GM23338 (cell line): Measurements from ENCODE around the gene SMARCC2. TPM values are rescaled to one million over a fixed set of nuclear protein-coding genes. Genes with fewer than 3 reads are reported as not detected.

Source experiments
- ATAC-seq: fragments of 200-7000 bp; cut with Tn5 transposase; 3 replicates; pipeline ENCODE4 v1.9.1; 2020
- DNase-seq: peaks from one replicate; pipeline ENCODE4 v3.0.0-alpha.2; 2015; ENCODE audit warnings: low spot score
- H2AFZ ChIP-seq: fragments of 200-600 bp; sonication (generic); 2 replicates; pipeline ENCODE4 v1.8.0; 2016; ENCODE audit warnings: antibody characterized with exemption, mild to moderate bottlenecking, moderate library complexity
- H3F3A ChIP-seq: fragments of 200-600 bp; sonication (generic); replicated peaks from 2 replicates; pipeline ENCODE4 v1.8.0; 2017; ENCODE audit warnings: antibody characterized with exemption, mixed run types, low read depth
- H3K27ac ChIP-seq: fragments of 200-600 bp; sonication (generic); 2 replicates; pipeline ENCODE4 v1.6.1; 2016; ENCODE audit warnings: low read depth
- H3K27me3 ChIP-seq: fragments of 200-600 bp; sonication (generic); 2 replicates; pipeline ENCODE4 v1.8.0; 2016; ENCODE audit warnings: mild to moderate bottlenecking, mixed run types, moderate library complexity; ENCODE audit not compliant: insufficient read depth
- H3K36me3 ChIP-seq: fragments of 200-600 bp; sonication (generic); 2 replicates; pipeline ENCODE4 v1.8.0; 2016; ENCODE audit warnings: mild to moderate bottlenecking; ENCODE audit not compliant: insufficient read depth
- H3K4me1 ChIP-seq: fragments of 200-600 bp; sonication (generic); 2 replicates; pipeline ENCODE4 v1.8.0; 2016; ENCODE audit warnings: mild to moderate bottlenecking, moderate library complexity; ENCODE audit not compliant: insufficient read depth
- H3K4me2 ChIP-seq: fragments of 200-600 bp; sonication (generic); 2 replicates; pipeline ENCODE4 v1.7.1; 2017; ENCODE audit warnings: mixed run types
- H3K4me3 ChIP-seq: fragments of 200-600 bp; sonication (generic); 2 replicates; pipeline ENCODE4 v1.6.1; 2016; ENCODE audit warnings: mixed run types
- H3K79me2 ChIP-seq: fragments of 200-600 bp; sonication (generic); replicated peaks from 2 replicates; pipeline ENCODE4 v1.8.0; 2017; ENCODE audit warnings: mild to moderate bottlenecking; ENCODE audit not compliant: insufficient read depth
- H3K9me2 ChIP-seq: fragments of 200-600 bp; sonication (generic); 2 replicates; pipeline ENCODE4 v1.8.0; 2017; ENCODE audit not compliant: insufficient read depth
- H4K20me1 ChIP-seq: fragments of 200-600 bp; sonication (generic); replicated peaks from 2 replicates; pipeline ENCODE4 v1.8.0; 2017; ENCODE audit warnings: mild to moderate bottlenecking; ENCODE audit not compliant: insufficient read depth
- H3K27ac Mint-ChIP-seq: 2 replicates; pipeline ENCODE4 v1.8.0; 2020; ENCODE audit warnings: inconsistent platforms, mild to moderate bottlenecking, moderate library complexity, mixed read lengths
- H3K27me3 Mint-ChIP-seq: 3 replicates; pipeline ENCODE4 v1.8.0; 2022; ENCODE audit warnings: low read depth, mild to moderate bottlenecking, moderate library complexity, mixed read lengths, inconsistent platforms; ENCODE audit not compliant: insufficient read depth, poor library complexity
- H3K36me3 Mint-ChIP-seq: 3 replicates; pipeline ENCODE4 v1.8.0; 2021; ENCODE audit warnings: low read depth, mild to moderate bottlenecking, inconsistent platforms, moderate library complexity, mixed read lengths
- H3K4me1 Mint-ChIP-seq: 3 replicates; pipeline ENCODE4 v1.8.0; 2020; ENCODE audit warnings: mild to moderate bottlenecking, inconsistent platforms, mixed read lengths
- H3K4me3 Mint-ChIP-seq: 3 replicates; pipeline ENCODE4 v1.8.0; 2021; ENCODE audit warnings: moderate library complexity, mild to moderate bottlenecking, inconsistent platforms, mixed read lengths
- H3K9me3 Mint-ChIP-seq: 3 replicates; pipeline ENCODE4 v1.8.0; 2020; ENCODE audit warnings: moderate library complexity, mild to moderate bottlenecking, inconsistent platforms, mixed read lengths
- CREB1 ChIP-seq: fragments of 250-450 bp; sonication (Bioruptor Pico); IDR thresholded peaks from 2 replicates; pipeline ENCODE4 v1.5.0; 2020; ENCODE audit warnings: low read depth, mild to moderate bottlenecking, moderate library complexity
- EZH2 ChIP-seq: fragments of 200-600 bp; sonication (generic); IDR thresholded peaks from one replicate; pipeline ENCODE4 v1.8.0; 2017; ENCODE audit warnings: antibody characterized with exemption, mild to moderate bottlenecking, low read depth; ENCODE audit not compliant: unreplicated experiment
- EZH2phosphoT487 ChIP-seq: fragments of 200-600 bp; sonication (generic); IDR thresholded peaks from one replicate; pipeline ENCODE4 v1.8.1; 2018; ENCODE audit warnings: antibody characterized with exemption; ENCODE audit not compliant: unreplicated experiment
- JUNB ChIP-seq: IDR thresholded peaks from one replicate; pipeline ENCODE4 v1.6.1; 2016; ENCODE audit warnings: antibody characterized with exemption; ENCODE audit not compliant: unreplicated experiment
- NANOG ChIP-seq: IDR thresholded peaks from 2 replicates; pipeline ENCODE4 v1.6.1; 2016; ENCODE audit warnings: antibody characterized with exemption, borderline replicate concordance
- STAT1 ChIP-seq: IDR thresholded peaks from one replicate; pipeline ENCODE4 v1.6.1; 2016; ENCODE audit warnings: antibody characterized with exemption; ENCODE audit not compliant: unreplicated experiment
- ZNF114 ChIP-seq: fragments of 250-450 bp; sonication (Bioruptor Pico); IDR thresholded peaks from 2 replicates; pipeline ENCODE4 v1.5.0; 2020; ENCODE audit warnings: mild to moderate bottlenecking, moderate library complexity
- ZNF331 ChIP-seq: fragments of 250-450 bp; sonication (Bioruptor Pico); IDR thresholded peaks from 2 replicates; pipeline ENCODE4 v1.5.0; 2020; ENCODE audit warnings: low read depth, mild to moderate bottlenecking, moderate library complexity
- polyA plus RNA-seq: library from polyadenylated mRNA; unstranded; fragments of >200 nt; fragmentation: Nextera tagmentation; extraction: Ambion mirVana; gene quantifications from 2 replicates; pipeline ENCODE4 v1.2.1, GENCODE V29; 2016
- total RNA-seq: library from RNA; depleted of rRNA; stranded (reverse); fragments of >200 nt; shearing (Covaris generic); gene quantifications from 2 replicates; pipeline ENCODE4 v1.2.3, GENCODE V29; 2014
- TF ChIP-seq, protein P1 (sequence below): IDR thresholded peaks from one replicate; pipeline ENCODE4 v1.6.1; 2018; ENCODE audit warnings: antibody characterized with exemption; ENCODE audit not compliant: unreplicated experiment
- TF ChIP-seq, protein P2 (sequence below), 2 experiments: fragments of 200-600 bp in 1 of 2; sonication (generic) in 1 of 2; conservative IDR thresholded peaks; 2 replicates each; pipeline versions ENCODE4 v1.5.1 to v1.6.1; 2016 to 2017; ENCODE audit warnings: antibody characterized with exemption in 2 of 2, low read depth in 2 of 2, mild to moderate bottlenecking in 2 of 2, moderate library complexity in 1 of 2

The SMARCC2 gene
- total and polyA plus RNA-seq, 2 experiments from 2014 or later, result 40.4 to 68.3 TPM

DNA sequence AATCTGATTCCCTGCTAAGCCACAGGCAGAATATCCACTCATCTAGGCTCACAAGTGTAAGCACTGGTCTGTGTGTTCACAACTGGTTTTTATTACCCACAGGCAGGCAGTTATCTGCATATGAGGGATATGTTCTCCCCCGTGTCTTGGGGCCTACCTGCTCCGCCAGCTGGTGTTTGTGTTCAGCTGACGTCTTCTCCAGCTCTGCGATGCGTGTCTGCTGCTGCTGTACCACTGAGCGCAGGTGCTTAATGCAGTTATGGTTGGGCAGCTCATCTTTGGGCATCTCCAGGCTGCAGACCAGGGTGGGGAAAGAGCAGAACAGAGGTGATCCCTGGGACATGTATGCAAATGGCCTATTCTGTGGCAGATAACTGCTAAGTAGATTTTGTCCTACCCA is 18.7 kb upstream of the SMARCC2 start:
- no peaks in the 10 kb centered on the region for H3K27me3 Mint-ChIP-seq
- Histone ChIP-seq H3K4me2 (no peak overlapping the region), H3K27me3 (no peaks in the 10 kb centered on the region), H4K20me1 (peaks cover 15% of the 10 kb centered on the region), H3K79me2 (no peaks in the 10 kb centered on the region), H3K27ac (no peak overlapping the region), H3K4me3 (no peak overlapping the region), H3K4me1 (no peaks in the 10 kb centered on the region), H3F3A (peaks cover 32% of the 10 kb centered on the region), H3K36me3 (peaks cover 54% of the 10 kb centered on the region), H2AFZ (no peak overlapping the region), H3K9me2 (no peaks in the 10 kb centered on the region)
- H3K36me3 Mint-ChIP-seq, result peaks cover 89% of the 10 kb centered on the region
- ATAC-seq (no peak), DNase-seq (no peak)
- no peaks in the 10 kb centered on the region; the same call in 2 of the 3 replicates for H3K4me1 Mint-ChIP-seq
- no peaks in the 10 kb centered on the region for H3K9me3 Mint-ChIP-seq
- no peak overlapping the region for H3K27ac Mint-ChIP-seq
- H3K4me3 Mint-ChIP-seq, result no peak overlapping the region
- TF ChIP-seq EZH2, result no peak
- no peak for TF ChIP-seq ZNF331 (CRISPR knock-in tag)
- no peak for TF ChIP-seq STAT1
- TF ChIP-seq, protein P1, sequence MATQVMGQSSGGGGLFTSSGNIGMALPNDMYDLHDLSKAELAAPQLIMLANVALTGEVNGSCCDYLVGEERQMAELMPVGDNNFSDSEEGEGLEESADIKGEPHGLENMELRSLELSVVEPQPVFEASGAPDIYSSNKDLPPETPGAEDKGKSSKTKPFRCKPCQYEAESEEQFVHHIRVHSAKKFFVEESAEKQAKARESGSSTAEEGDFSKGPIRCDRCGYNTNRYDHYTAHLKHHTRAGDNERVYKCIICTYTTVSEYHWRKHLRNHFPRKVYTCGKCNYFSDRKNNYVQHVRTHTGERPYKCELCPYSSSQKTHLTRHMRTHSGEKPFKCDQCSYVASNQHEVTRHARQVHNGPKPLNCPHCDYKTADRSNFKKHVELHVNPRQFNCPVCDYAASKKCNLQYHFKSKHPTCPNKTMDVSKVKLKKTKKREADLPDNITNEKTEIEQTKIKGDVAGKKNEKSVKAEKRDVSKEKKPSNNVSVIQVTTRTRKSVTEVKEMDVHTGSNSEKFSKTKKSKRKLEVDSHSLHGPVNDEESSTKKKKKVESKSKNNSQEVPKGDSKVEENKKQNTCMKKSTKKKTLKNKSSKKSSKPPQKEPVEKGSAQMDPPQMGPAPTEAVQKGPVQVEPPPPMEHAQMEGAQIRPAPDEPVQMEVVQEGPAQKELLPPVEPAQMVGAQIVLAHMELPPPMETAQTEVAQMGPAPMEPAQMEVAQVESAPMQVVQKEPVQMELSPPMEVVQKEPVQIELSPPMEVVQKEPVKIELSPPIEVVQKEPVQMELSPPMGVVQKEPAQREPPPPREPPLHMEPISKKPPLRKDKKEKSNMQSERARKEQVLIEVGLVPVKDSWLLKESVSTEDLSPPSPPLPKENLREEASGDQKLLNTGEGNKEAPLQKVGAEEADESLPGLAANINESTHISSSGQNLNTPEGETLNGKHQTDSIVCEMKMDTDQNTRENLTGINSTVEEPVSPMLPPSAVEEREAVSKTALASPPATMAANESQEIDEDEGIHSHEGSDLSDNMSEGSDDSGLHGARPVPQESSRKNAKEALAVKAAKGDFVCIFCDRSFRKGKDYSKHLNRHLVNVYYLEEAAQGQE, result no peak
- TF ChIP-seq CREB1 (CRISPR knock-in tag), result no peak
- TF ChIP-seq ZNF114 (CRISPR knock-in tag), result no peak
- no peak for TF ChIP-seq JUNB
- no peak for TF ChIP-seq EZH2phosphoT487
- TF ChIP-seq NANOG, result no peak

DNA sequence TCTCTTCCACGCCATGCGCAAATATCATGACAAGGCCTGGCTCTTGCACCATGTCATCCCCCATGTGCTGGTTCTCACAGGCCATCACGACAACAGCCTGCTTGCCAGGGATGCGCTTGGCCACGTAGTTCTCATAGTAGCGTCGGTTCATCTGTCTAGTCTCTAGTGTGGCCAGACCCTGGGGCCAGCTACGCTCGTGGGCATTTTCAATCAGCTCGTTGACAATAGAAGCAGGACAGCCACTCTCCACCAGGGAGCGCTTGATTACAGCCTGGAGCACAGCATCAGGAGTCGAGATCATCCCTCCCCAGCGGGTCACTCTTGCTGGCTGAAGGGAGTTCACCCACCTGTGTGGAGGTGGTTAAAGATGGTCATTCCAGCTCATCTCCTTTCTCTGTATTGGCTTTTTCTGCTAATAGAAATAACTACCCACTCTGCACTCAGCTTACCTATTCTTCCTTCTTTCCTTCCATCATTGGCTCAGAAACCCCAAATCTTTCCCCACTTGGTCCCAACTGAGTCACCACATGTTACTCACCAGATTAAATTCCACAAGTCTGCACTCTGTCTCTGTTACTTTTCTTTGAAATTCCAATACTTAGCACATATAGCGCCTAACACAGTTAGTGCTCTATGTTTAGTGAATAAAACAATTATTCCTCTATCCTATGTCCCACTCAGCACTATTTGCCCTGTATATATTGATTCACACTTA is 17.3 kb upstream of the SMARCC2 start:
- peak; percentile 98 for ATAC-seq
- Histone ChIP-seq H3K4me1 (no peaks in the 10 kb centered on the region), H3K9me2 (no peaks in the 10 kb centered on the region), H3K4me2 (no peak overlapping the region), H3K36me3 (peaks cover 42% of the 10 kb centered on the region), H3K27me3 (no peaks in the 10 kb centered on the region), H4K20me1 (peaks cover 8% of the 10 kb centered on the region), H3K4me3 (no peak overlapping the region), H3K79me2 (no peaks in the 10 kb centered on the region), H2AFZ (no peak overlapping the region), H3K27ac (0 out of 2 replicates have a peak overlapping the region, but pooled peaks have one; percentile 71), H3F3A (peaks cover 26% of the 10 kb centered on the region)
- DNase-seq, result peak; percentile 90
- Mint-ChIP-seq H3K9me3 (no peaks in the 10 kb centered on the region), H3K27me3 (no peaks in the 10 kb centered on the region), H3K4me1 (no peaks in the 10 kb centered on the region; the same call in 2 of the 3 replicates), H3K27ac (0 out of 2 replicates have a peak overlapping the region, but pooled peaks have one; percentile 16), H3K4me3 (no peak overlapping the region), H3K36me3 (peaks cover 75% of the 10 kb centered on the region)
- TF ChIP-seq, protein P2, sequence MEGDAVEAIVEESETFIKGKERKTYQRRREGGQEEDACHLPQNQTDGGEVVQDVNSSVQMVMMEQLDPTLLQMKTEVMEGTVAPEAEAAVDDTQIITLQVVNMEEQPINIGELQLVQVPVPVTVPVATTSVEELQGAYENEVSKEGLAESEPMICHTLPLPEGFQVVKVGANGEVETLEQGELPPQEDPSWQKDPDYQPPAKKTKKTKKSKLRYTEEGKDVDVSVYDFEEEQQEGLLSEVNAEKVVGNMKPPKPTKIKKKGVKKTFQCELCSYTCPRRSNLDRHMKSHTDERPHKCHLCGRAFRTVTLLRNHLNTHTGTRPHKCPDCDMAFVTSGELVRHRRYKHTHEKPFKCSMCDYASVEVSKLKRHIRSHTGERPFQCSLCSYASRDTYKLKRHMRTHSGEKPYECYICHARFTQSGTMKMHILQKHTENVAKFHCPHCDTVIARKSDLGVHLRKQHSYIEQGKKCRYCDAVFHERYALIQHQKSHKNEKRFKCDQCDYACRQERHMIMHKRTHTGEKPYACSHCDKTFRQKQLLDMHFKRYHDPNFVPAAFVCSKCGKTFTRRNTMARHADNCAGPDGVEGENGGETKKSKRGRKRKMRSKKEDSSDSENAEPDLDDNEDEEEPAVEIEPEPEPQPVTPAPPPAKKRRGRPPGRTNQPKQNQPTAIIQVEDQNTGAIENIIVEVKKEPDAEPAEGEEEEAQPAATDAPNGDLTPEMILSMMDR (conservative IDR thresholded peaks at IDR 0.05; ENCODE audit: low read depth in 2 of 2), result peak; percentile 65 to 83
